GM18870 (cell line): ENCODE results near the gene RGMA.

Experiments
- ATAC-seq: cut with Tn5 transposase; IDR thresholded peaks from one replicate; pipeline ENCODE4 v1.9.1; 2021; ENCODE audit warnings: moderate library complexity; ENCODE audit not compliant: unreplicated experiment

RGMA gene, protein sequence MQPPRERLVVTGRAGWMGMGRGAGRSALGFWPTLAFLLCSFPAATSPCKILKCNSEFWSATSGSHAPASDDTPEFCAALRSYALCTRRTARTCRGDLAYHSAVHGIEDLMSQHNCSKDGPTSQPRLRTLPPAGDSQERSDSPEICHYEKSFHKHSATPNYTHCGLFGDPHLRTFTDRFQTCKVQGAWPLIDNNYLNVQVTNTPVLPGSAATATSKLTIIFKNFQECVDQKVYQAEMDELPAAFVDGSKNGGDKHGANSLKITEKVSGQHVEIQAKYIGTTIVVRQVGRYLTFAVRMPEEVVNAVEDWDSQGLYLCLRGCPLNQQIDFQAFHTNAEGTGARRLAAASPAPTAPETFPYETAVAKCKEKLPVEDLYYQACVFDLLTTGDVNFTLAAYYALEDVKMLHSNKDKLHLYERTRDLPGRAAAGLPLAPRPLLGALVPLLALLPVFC

DNA sequence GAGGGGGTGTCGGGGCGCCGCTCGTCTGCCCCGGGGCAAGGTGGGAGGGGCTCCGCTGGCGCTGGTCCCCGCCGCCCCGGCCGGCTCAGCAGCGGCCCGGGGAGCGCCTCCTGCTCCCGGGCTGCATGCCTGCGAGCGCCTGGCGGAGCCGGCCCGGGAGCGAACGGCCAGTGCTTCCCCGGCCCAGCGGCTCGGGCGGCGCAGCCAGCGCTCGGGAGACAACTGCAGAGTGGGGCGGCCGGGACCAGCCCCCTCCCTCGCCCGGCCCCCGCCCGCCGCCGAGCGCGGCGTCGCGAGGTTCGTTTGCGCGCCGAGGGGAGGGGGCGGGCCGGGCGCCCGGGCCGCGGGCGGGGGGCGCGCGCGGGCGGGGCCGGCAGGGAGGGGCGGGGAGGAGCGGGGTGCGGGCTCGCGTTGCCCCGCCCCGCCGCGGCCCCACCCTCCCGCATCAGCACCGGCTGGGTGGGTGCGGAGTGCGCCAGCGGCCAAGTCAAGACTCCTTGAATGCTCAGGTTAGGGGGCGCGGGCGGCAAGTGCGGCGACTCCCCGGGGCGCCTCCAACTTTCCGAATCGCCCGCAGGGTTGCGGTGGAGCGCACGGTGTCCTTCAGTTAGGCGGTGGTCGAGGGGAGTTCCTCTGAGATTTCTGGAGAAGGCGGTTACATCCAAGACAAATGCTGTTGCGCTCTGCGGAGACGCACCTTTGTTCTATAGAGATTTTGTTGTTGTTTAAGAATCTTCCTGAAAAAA lies at the start of gene RGMA:
RGMA (minus strand) TSS at position 231 of the 746 bp plus-strand sequence. CDS start 279 bp downstream, outside the sequence.
- no peak for ATAC-seq

DNA sequence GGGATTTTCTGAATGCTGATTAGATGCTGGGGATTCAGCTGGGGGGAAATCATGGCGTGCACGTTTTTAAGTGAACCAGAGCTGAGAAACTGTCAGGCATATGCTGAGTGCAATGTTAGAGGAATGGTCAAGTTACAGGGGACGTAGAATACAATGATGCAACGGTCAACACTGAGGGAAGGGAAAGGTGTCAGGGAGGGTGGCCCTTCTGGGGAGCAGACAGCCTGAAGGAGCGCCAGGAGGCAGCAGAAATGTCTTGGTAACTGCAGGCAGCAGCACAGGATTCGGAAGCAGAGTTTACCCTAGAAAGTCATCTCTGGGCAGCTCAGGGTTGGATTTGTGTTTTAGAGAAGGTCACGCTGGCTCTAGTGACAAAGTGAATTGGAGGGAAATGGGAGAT lies 47.6 kb upstream of the RGMA start:
- ATAC-seq, result no peak

DNA sequence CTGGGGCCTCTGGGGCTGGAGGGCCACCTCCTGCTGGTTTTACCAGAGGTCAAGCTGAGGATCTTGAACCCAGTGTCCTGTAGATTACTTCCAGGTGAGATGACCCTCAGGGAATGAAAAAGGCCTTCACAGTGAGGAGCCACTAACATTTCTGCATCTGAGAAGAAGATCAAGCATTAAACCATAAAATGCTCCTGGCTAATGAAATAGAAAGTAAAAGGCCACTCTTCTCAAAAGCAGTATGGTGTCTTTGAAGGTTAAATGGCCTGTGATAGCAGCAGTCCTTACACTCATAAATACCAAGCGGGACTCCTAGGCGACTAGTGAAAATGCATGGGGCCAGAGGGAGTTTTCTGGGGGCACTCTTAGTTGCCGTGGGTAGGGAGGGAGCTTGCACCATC lies 47.0 kb upstream of the RGMA start:
- ATAC-seq, result no peak

DNA sequence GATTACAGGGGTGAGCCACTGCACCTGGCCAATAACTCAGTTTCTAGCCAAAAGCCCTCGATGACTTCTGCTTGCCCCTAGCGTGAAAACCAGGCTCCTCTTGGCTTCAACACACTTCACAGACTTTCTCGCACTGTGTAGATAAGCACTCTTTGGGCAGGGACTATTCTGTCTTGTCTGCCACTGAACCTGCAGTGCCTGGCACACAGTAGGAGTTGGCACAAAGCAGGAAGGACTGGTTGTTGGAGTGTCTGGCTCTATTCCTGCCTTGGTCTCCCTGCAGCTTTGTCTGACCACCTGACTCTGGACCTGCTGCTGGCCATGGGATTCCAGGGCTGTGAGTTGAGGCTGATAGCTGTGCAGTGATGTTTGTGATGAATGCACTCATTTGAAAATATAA lies 46.4 kb upstream of the RGMA start:
- ATAC-seq, result no peak

DNA sequence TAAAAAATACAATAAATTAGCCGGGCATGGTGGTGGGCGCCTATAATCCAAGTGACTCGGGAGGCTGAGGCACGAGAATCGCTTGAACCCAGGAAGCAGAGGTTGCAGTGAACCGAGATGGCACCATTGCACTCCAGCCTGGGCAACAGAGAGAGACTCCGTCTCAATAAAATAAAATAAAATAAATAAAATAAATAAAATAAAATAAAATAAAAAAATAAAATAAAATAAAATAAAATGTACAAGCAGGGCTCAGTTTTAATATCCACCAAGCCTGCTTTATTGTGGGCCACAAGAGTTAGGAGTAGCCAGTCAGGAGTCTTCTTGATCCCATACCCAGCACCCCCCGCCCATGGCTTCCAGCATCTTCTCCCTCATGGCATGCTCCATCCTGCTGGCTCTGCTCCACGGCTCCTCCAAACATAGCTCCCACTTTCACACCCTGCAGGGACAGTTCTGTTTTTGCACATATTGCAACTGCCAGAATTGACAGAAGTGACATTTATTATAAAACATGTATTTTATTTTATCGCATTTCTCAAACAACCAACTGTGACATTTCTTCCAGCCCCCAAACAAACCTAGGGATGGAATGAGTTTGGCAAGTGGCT lies 42.6 kb upstream of the RGMA start:
- no peak for ATAC-seq

DNA sequence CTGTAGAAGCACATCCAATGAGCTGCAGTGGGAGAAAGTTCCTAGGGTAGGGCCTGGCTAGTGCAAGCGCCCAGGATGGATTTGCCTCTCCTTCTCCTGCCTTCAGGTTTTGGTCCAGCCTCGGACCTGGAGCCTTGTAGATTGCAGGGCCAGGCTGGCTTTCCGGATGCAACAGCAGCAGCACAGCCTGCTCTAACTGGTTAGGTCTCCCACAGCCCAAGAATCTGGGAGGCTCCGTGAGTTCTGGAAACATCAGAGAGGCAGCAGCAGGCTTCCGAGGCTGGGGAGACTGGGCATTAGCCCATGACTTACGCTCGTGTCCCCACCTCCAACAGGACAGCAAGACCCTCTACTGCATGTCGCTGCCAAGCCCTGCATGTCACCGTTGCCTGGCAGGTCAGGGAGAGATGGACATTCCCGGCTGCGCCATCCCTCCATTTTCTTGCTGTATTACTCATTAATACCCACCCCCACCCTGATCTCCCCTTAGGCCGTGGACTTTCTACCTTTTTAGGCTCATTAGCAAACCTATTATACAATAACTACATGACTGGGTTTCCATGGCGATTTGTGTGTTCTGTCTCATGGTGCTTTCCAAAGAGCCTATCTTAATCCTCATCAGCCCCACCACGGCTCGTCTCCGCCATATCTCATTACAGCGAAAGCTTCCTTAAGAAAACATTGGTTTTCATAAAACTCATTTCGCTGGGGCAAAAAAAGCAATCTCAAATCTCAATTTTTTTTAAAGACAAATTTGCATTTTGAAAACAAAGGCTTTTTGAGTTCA lies 40.9 kb upstream of the RGMA start:
- ATAC-seq, result no peak

DNA sequence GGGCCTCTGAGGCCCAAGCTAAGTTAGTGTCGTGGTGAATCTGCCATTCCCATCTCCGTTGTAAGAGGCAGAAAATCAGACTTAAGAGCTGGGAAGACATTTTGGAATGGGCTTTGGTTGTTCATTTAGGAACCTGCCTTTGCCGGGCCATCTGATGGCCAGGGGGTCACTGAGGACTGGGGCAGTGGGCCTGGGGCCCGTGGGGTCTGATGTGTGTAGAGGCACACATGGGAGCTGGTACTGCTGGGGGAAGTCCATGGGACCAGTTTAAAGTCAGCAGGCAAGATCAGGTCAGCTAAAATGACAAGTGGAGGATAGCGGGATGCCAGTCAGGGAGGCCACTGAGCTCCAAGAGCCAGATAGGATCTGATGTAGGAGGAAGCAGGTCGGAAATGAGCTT lies 38.3 kb upstream of the RGMA start:
- ATAC-seq, result no peak

DNA sequence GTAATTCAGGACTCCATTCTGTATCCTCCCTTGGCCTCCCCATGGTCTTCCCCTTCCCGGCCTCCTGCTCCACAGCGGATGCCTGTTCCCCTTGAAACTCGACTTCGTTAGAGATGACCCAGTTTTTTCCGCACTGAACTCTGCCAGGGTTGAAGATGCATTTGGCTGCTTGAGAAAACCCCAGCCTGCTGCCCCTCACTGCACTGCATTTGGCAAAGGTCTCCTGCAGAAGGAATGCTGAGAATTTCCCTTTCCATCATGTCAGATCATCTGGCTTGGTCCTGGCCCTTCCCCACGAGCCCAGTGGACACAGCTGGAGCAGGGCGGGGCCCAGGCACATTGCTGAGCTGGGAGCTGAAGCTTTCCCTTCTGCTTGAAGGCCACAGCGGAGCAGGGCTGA lies 37.6 kb upstream of the RGMA start:
- no peak for ATAC-seq

DNA sequence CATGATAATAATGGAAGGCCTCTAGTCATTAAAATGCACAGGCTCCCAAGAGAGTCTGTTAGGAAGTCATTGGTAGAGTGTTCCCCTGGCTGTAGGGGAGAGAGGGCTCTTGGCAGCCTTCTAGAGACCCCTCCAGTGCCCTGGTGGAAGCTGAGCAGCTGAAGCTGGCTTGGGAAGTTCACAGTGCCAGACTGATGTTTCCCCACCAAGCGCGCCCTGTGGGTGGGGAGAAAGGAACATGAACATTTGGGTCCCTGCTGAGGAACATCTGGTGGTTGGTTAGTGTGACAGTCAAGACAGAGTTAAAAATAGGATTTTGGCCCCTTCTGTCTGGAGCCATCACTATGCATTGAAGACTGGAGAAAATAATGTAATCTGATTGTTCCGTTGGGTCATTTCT lies 37.1 kb upstream of the RGMA start:
- ATAC-seq, result no peak

DNA sequence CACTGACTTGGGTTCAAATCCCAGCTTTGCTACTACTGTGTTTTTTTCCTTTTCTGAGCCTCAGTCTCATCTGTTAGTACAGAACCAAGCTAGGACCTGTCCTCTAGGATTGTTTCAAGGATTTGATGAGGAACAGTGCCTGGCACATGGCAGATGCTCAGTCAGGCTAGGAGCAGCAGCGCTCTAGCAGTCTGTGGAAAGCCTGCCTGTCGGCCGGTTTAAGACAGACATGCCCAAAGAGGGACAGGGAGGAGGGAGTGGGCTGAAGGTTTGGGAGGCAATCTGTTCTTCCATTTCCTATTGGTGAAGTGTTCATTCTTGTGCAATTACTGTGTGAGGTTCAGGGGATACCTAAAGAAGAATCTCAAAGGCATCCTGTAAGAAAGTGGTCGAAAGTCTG lies 35.1 kb upstream of the RGMA start:
- ATAC-seq, result no peak

DNA sequence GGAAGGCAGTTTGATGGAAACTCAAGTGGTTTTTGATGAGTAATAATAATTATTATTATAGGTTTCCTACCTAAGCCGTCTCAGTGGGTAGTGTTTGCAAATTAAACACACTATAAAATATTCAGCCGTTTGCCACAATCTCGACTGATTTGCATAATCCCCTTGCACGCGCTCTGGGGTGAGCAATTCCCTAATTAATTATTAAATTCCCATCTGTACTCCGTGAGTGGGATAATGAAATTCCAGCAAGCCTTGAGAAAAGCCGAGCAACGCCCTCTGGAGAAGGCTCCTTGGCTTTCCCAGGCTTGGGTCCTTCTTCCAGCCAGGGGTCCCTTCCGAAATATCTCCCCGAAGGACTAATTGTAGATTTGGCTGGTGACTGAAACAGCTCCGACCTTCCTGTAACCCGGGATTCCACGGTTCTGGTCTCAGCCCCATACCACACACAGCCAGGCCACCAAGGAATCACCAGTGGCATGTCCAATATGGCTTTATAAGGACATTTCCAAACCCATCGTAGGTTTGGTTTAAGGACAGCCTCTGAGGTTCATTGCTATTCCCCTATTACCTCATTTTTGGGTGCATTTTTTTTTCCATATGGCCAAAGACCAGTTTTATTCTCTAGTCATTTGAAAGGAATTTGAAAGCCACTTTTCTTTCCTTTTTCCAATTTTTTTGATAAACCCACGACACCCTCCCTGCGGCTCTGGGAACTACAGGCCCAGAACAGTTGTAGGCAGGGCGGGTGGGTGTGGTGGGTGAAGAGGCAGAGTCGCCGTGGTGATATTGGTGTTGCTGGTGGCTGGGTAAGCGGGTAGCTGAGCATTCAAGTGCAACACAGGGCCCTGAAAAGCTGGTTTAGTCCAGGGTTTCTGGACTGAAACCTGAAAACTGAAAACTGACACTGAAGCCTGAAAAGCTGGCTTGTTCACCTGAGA lies 33.2 kb upstream of the RGMA start:
- ATAC-seq, result no peak

DNA sequence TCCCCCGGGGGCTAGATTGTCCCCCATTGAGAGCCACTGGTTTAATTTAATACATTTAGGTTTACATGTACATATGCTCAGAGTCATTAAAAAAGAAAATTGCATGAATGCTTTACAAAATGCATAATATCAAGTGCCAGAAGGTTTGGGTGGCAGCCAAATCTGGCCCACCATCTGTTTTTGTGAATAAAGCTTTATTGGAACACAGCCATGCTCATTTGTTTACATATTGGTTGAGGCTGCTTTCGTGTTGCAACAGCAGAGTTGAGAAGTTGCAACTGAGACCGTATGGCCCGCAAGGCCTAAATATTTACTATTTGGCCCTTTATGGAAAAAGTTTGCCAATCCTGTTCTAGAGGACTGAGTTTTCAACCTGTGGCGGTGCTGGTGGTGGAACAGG lies 32.1 kb upstream of the RGMA start:
- no peak for ATAC-seq

DNA sequence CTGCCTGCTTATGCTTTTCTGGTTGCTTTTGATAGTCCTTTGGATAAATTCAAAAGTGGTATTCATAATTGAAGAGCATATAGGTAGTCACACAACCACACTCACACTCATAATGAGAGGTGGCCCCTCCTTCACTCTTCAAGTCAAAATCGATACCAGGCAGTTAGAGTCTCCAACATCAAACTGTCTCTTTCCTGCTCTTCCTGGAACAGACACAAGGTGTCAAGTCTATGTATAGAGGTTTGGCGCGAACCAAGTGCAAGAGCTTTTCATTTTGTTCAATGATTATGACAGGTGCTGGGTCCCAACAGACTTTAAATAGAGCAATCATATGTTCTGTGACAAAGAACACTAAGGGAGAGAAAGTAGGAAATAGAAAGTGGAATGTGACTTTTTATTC lies 29.9 kb upstream of the RGMA start:
- no peak for ATAC-seq

DNA sequence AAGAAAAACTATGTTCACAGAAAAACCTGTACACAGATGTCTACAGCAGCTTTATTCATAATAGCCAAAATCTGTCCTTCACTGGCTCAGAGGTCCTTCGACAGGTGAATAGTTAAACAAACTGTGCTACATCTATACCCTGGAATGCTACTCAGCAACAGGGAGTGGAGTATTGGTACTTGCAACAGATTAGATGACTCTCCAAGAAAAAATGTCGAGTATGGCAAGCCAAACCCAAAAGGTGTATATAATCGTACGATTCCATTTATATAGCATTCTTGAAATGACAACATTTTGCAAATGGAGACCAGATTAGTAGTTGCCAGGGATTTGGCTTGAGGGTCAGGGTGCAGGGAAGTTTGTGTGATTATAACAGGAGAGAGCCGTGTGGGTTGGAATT lies 22.4 kb upstream of the RGMA start:
- ATAC-seq, result no peak

DNA sequence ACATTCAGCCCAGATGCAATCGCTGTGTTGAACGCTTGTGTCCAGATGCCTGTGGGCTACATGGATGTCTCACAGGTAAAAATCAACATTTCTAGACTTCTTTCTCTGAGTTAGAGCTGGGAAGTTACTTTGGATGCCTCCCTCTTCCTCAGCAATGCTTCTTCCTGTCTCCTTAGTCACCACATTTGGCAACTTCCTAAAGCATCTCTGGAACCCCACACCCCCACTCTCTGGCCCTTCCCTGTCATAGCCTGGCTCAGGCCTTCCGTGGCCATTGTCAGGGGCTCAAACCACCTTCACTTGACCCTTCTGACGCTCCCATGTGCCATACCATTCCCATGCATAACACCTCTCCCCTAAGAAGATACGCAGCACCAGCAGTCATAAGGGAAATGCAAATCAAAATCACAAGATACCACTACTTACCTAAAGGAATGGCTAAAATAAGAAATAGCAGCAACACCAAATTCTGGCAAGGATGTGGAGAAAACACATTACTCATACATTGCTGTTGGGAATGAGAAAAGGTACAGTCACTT lies 21.6 kb upstream of the RGMA start:
- no peak for ATAC-seq

DNA sequence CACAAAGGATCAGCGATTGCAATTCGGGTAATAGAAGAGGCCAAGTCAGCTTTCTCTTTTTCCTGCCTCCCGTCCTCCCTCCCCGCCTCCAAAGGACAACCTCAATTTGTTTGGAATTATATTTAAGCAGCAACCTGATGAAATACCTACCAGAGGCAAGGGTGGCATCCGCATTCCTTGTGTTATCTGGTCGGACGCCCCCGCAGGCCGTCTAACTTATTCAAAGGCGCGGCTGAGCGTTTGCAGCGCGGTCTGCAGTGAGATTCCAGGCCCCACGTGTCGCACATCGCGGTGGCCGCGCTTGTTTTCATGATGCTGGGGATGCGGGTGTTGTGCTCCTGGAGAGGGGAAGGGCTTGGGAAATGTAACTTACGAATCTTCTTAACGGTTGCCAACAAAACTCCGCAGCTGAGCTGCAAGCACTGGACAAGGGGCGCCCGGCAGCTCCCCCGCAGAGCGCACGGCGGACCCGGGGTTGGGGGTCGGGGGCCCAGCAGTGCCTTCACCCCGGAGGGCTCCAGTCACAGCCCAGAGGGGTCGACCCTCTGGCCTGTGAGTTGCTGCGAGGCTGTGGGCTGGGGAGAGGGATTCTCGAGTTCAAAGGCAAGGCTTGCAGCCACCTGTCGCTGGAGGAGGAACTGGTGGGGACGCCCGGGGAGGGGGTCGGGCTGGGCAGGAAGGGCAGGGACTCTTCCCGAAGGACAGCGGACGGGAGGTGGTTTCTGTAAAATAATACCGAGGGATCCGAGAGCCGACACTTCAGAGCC lies 20.5 kb upstream of the RGMA start:
- no peak for ATAC-seq

DNA sequence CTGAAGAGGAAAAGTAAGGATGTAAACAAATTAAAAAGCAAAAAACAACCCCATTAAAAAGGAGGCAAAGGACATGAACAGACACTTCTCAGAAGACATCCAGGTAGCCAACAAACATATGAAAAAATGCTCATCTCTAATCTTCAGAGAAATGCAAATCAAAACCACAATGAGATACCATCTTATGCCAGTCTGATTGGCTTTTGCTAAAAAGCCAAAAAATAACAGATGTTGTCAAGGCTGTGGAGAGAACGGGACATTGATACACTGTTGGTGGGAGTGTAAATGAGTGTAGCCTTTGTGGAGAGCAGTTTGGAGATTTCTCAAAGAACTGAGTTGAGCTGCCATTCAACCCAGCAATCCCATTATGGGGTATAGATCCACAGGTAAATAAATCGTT lies 18.6 kb upstream of the RGMA start:
- ATAC-seq, result no peak

DNA sequence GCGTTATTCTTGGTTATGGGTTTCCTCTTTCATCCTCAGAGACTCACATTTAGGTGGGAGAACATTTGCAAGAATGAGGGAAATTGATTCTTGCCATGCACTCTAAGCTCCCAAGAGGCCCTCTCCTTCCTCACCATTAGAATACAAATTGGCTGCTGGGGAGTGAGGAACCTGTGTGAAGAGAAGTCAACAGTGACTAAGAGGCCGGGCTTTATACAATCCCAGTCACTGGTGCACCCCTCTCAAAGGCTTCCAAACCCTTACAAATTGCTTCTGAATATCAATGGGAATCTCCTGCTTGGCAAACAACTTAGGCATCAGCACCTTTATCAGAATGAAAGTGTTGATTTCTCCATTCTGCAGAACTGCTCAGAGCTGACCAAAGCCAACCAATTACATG lies 16.5 kb upstream of the RGMA start:
- no peak for ATAC-seq

DNA sequence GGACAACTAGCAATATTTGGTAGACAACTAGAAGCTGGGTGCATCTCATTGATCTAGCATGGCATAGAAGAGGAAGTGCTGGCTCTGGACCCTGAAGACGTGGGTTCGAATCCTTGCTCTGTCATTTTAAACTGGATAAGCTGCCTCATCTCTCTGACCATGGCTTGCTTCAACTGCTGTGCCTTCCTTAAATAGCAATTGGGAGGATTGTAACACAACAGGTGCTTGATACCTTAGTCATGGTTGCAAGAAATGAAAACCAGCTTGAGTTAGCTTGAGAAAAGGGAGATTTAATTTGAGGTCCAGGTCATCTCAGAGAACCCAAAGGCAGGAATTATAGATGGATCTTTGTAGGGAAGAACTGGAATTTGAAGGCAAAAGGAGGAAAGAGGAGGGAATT lies 14.8 kb upstream of the RGMA start:
- ATAC-seq, result no peak
